ENCODE results near the gene PDE11A.

The PDE11A gene

GRCh38 chr2:177742851-177743250 lies 329.7 kb downstream of the PDE11A start:
- H3K79me2 ChIP-seq (ENCODE audit: insufficient read depth, low read length): no peaks in the 10 kb centered on the region
- no peak overlapping the region for H3K4me3 ChIP-seq (ENCODE audit: low read depth in 1 of 2, low read length in 2 of 2)
- H3K9me3 ChIP-seq (ENCODE audit: insufficient read depth, low read length, severe bottlenecking): no peaks in the 10 kb centered on the region
- no peak for ATAC-seq (ENCODE audit: insufficient read depth, low read depth)
- no peak overlapping the region for H3K9ac ChIP-seq (ENCODE audit: low read depth, low read length)
- H3K4me2 ChIP-seq (ENCODE audit: insufficient read depth, low read length): no peak overlapping the region
- no peak for DNase-seq
- TF ChIP-seq EZH2 (IDR thresholded peaks at IDR 0.05; ENCODE audit: borderline replicate concordance, low read depth, low read length, severe bottlenecking) (no peak), CTCF (IDR thresholded peaks at IDR 0.05; ENCODE audit: borderline replicate concordance, extremely low read depth, low read length, poor library complexity, severe bottlenecking) (no peak)
- no peaks in the 10 kb centered on the region for H3K27me3 ChIP-seq (ENCODE audit: insufficient read depth, low read length, poor library complexity)
- H2AFZ ChIP-seq (ENCODE audit: low read depth, low read length): no peak overlapping the region
- no peaks in the 10 kb centered on the region for H4K20me1 ChIP-seq (ENCODE audit: insufficient read depth, low read length)
- no peaks in the 10 kb centered on the region for H3K4me1 ChIP-seq (ENCODE audit: insufficient read depth, low read length)
- no peak overlapping the region for H3K27ac ChIP-seq (ENCODE audit: low read length)
- no peaks in the 10 kb centered on the region for H3K36me3 ChIP-seq (ENCODE audit: insufficient read depth, low read length)

- DNase-seq: no peak
- H3K4me1 ChIP-seq (ENCODE audit: insufficient read depth, low read length): no peaks in the 10 kb centered on the region
Measured at GRCh38 chr2:177741866-177742265, 330.7 kb downstream of the PDE11A start.

GRCh38 chr2:177740700-177741099 lies 331.9 kb downstream of the PDE11A start:
- H3K27me3 ChIP-seq (ENCODE audit: insufficient read depth, low read length, poor library complexity): no peaks in the 10 kb centered on the region
- H3K36me3 ChIP-seq (ENCODE audit: insufficient read depth, low read length): no peaks in the 10 kb centered on the region
- H3K9ac ChIP-seq (ENCODE audit: low read depth, low read length): no peak overlapping the region
- TF ChIP-seq CTCF (IDR thresholded peaks at IDR 0.05; ENCODE audit: borderline replicate concordance, extremely low read depth, low read length, poor library complexity, severe bottlenecking): no peak
- no peak for TF ChIP-seq EZH2 (IDR thresholded peaks at IDR 0.05; ENCODE audit: borderline replicate concordance, low read depth, low read length, severe bottlenecking)
- H3K27ac ChIP-seq (ENCODE audit: low read length): no peak overlapping the region
- no peaks in the 10 kb centered on the region for H3K4me1 ChIP-seq (ENCODE audit: insufficient read depth, low read length)
- no peak overlapping the region for H2AFZ ChIP-seq (ENCODE audit: low read depth, low read length)
- DNase-seq (no peak), ATAC-seq (ENCODE audit: insufficient read depth, low read depth) (no peak)
- H3K9me3 ChIP-seq (ENCODE audit: insufficient read depth, low read length, severe bottlenecking): no peaks in the 10 kb centered on the region
- no peaks in the 10 kb centered on the region for H3K79me2 ChIP-seq (ENCODE audit: insufficient read depth, low read length)
- H3K4me3 ChIP-seq (ENCODE audit: low read depth in 1 of 2, low read length in 2 of 2): no peak overlapping the region
- no peaks in the 10 kb centered on the region for H4K20me1 ChIP-seq (ENCODE audit: insufficient read depth, low read length)
- no peak overlapping the region for H3K4me2 ChIP-seq (ENCODE audit: insufficient read depth, low read length)

More at GRCh38 chr2:177741866-177742265, 330.7 kb downstream of the PDE11A start:
- Histone ChIP-seq H4K20me1 (ENCODE audit: insufficient read depth, low read length) (no peaks in the 10 kb centered on the region), H3K4me3 (ENCODE audit: low read depth in 1 of 2, low read length in 2 of 2) (no peak overlapping the region), H3K27me3 (ENCODE audit: insufficient read depth, low read length, poor library complexity) (no peaks in the 10 kb centered on the region), H3K79me2 (ENCODE audit: insufficient read depth, low read length) (no peaks in the 10 kb centered on the region), H3K27ac (ENCODE audit: low read length) (no peak overlapping the region), H3K9me3 (ENCODE audit: insufficient read depth, low read length, severe bottlenecking) (no peaks in the 10 kb centered on the region), H3K36me3 (ENCODE audit: insufficient read depth, low read length) (no peaks in the 10 kb centered on the region), H2AFZ (ENCODE audit: low read depth, low read length) (no peak overlapping the region), H3K9ac (ENCODE audit: low read depth, low read length) (no peak overlapping the region), H3K4me2 (ENCODE audit: insufficient read depth, low read length) (no peak overlapping the region)
- ATAC-seq (ENCODE audit: insufficient read depth, low read depth): no peak
- TF ChIP-seq CTCF (IDR thresholded peaks at IDR 0.05; ENCODE audit: borderline replicate concordance, extremely low read depth, low read length, poor library complexity, severe bottlenecking) (no peak), EZH2 (IDR thresholded peaks at IDR 0.05; ENCODE audit: borderline replicate concordance, low read depth, low read length, severe bottlenecking) (no peak)

Measured in DND-41 (cell line).